ENCODE results near the gene NUP153. TPM values are rescaled to one million over a fixed set of nuclear protein-coding genes. Genes with fewer than 3 reads are reported as not detected.
"Not testable (repeated sequence)": the region's sequence is repeated elsewhere in the genome, so short reads cannot be mapped to it uniquely, and the experiment has no call there.

The NUP153 gene
- total RNA-seq, 1 donor = 44.5 TPM

DNA sequence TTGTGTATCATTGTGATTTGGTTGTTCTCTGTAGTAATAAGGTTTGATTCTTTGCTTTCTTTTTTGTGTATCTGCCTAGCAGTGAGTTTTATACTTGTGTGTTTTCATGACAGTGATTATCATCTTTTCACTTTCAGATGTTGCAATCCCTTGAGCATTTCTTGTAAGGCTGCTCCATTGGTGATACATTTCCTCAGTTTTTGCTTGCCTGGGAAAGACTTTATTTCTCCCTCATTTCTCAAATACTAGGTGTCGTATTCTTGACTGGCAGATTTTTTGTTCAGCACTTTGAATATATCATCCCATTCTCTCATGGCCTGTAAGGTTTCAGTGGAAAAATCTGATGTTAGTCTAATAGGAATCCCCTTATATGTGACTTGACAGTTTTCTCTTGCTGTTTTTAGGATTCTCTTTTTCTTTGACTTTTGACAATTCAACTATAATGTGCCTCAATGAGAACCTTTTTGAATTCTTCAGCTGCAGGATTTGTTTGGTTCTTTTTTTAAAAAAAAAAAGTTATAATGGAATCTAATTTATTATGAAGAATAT, 31.1 kb upstream of the NUP153 start:
- TF ChIP-seq CTCF (IDR thresholded peaks at IDR 0.05; ENCODE audit: insufficient read depth, low read depth, low read length) = no peak
- no peak overlapping the region for H3K4me3 ChIP-seq (ENCODE audit: low read depth, low read length)
- no peak for DNase-seq (ENCODE audit: low read depth)

DNA sequence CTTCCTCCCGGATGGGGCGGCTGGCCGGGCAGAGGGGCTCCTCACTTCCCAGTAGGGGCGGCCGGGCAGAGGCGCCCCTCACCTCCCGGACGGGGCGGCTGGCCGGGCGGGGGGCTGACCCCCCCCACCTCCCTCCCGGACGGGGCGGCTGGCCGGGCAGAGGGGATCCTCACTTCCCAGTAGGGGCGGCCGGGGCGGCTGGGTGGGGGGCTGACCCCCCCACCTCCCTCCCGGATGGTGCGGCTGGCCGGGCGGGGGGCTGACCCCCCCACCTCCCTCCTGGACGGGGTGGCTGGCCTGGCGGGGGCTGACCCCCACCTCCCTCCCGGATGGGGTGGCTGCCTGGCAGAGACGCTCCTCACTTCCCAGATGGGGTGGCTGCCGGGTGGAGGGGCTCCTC, 28.6 kb upstream of the NUP153 start:
- H3K4me3 ChIP-seq (ENCODE audit: low read depth, low read length); DNase-seq (ENCODE audit: low read depth): not testable (repeated sequence)

GRCh38 chr6:17730078-17730704, 23.5 kb upstream of the NUP153 start:
- no peak for TF ChIP-seq CTCF (IDR thresholded peaks at IDR 0.05; ENCODE audit: insufficient read depth, low read depth, low read length)
- H3K4me3 ChIP-seq (ENCODE audit: low read depth, low read length) = no peak overlapping the region
- no peak for DNase-seq (ENCODE audit: low read depth)

DNA sequence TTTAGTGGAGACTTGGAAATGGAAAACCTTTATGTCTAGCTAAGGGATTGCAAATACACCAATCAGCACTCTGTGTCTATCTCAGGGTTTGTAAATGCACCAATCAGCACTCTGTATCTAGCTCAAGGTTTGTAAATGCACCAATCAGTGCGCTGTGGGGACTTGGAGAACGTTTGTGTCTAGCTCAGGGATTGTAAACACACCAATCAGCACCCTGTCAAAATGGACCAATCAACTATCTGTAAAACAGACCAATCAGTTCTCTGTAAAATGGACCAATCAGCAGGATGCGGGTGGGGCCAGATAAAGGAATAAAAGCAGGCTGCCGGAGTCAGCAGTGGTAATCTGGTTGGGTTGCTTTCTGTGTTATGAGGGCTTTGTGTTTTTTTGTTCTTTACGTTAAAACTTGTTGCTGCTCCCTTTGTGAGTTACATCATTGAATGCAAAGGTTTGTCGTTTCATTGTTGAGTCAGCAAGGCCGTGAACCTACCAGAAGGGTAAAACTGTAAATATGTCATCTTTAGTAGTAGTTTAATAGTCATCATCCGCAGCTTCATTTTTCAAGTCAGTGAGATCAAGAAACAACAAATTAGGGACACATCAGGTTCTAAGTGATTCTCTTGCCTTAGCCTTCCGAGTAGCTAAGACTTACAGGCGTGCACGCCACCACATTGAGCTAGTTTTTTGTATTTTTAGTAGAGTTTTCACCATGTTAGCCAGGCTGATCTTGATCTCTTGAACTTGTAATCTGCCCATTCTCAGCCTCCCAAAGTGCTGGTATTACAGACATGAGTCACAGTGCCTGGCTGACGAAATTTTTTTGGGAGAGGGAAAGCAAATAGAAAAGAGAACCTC, 22.7 kb upstream of the NUP153 start:
- DNase-seq (ENCODE audit: low read depth) = peak; percentile 32

GRCh38 chr6:17728551-17729222, 22.0 kb upstream of the NUP153 start:
- no peak for DNase-seq (ENCODE audit: low read depth)
- TF ChIP-seq CTCF (IDR thresholded peaks at IDR 0.05; ENCODE audit: insufficient read depth, low read depth, low read length) = no peak
- peak overlapping the region; percentile 37 for H3K4me3 ChIP-seq (ENCODE audit: low read depth, low read length)

More for the DNA sequence above, 22.7 kb upstream of the NUP153 start:
- no peak for TF ChIP-seq CTCF (IDR thresholded peaks at IDR 0.05; ENCODE audit: insufficient read depth, low read depth, low read length)
- H3K4me3 ChIP-seq (ENCODE audit: low read depth, low read length) = no peak overlapping the region

- H3K4me3 ChIP-seq (ENCODE audit: low read depth, low read length) = no peak overlapping the region
- DNase-seq (ENCODE audit: low read depth) = peak; percentile 63
- no peak for TF ChIP-seq CTCF (IDR thresholded peaks at IDR 0.05; ENCODE audit: insufficient read depth, low read depth, low read length)
Observed at GRCh38 chr6:17725083-17725482, 18.4 kb upstream of the NUP153 start.

DNA sequence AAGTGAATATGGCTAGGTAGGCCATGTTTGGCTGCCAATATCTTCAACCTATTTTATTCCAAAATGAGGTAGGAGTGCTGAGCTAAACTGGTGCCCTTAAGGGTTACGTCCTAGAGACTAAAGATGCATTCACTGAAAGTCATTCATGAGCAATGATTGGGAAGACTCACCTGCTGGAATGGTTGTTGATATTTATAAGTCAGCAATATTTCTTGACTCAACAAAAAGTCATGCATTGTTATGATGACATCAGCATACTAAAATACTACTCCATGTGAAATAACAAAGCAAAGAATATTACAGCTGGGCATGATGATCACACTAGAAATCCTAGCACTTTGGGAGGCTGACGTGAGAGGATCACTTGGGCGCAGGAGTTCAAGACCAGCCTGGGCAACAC, 17.6 kb upstream of the NUP153 start:
- H3K4me3 ChIP-seq (ENCODE audit: low read depth, low read length) = no peak overlapping the region
- DNase-seq (ENCODE audit: low read depth) = no peak

More for the DNA sequence above, 17.6 kb upstream of the NUP153 start:
- TF ChIP-seq CTCF (IDR thresholded peaks at IDR 0.05; ENCODE audit: insufficient read depth, low read depth, low read length) = no peak
